ENCODE results near the gene PPARD.
"Not testable (repeated sequence)": the region's sequence is repeated elsewhere in the genome, so short reads cannot be mapped to it uniquely, and the experiment has no call there.

The PPARD gene

DNA sequence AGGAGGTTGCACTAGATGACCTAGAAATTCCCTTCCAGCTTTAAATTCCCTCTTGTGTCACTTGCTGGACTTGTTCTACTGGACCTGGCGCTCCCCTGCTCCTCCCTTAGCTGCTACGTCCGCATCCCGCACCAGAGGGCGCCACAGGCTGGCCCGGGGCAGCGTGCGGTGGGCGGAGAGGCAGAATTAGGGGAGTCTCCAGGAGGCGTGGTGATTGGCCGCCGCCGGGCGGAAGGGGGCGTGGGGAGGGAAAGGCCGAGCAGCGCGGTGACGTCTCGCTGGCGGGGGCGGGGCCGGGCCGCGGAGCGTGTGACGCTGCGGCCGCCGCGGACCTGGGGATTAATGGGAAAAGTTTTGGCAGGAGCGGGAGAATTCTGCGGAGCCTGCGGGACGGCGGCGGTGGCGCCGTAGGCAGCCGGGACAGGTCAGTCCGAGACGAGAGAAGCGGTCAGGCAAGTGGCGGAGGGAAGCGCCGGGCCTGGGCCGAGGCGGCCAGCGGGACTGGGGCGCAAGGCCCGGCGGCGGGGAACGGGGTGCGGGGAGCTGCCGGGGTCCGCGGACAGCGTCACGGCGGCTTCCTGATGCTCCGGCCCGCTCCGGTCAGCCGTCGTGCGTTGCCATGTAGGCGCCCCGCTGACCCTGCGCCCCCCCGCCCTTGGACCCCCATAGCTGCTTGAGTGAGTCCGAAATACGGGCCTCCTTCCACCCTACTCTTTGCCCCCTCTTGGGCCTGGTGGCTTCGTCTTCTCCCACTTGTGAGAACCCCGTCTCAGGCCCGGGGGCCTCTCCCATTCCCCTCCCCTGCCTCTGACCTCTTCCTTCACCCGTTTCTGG is at the start of gene PPARD:
Gene PPARD, plus strand, starts transcription at position 301 of the 834 bp plus-strand sequence. CDS start 68,530 bp downstream, outside the sequence.
- DNase-seq: peak; percentile 99

DNA sequence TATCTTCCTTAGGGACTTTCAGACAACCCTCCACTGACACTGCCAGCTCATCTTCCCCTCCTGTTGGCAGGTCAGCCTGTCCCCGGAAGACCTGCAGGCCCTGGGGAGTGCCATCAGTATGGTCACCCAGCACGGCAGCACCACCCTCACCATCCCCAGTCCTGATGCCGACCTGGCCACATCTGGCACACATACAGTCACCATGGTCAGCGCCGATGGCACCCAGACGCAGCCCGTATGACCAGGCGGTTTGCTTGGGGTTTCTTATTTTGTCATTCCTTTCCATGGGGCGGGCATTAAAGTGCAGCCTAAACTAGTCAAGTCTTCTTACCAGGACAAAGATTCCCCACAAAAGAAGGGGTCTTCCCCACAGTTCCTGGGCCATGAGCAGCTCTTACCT is 48.7 kb upstream of the PPARD start:
- DNase-seq: no peak

DNA sequence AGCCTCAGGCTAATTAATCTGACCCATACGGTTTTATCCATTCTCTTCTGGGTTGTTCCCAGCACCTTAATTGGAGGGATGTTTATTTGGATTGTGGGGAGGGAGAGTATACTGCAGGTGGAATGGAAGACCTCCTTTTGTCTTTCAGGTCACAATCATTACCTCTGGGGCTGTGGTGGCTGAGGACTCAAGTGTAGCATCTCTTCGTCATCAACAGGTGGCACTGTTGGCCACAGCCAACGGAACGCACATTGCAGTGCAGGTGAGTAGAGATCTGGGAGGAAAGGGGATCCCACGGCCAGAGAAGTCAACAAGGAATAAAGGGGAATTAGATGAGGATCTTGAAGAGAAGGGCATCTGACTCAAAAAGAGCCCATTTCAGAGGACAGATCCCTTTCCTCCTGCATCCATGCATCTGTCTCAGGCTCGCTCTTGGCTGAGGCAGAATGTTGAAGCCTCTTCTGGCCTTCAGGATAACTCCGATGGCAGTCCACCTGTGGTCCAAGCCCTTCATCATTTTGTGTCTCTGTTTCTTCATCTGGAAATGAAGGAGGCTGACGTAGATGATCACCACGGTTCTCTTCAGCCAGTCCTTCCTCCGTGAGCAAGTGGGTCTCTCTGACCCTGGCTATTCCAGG is 47.9 kb upstream of the PPARD start:
- no peak for DNase-seq

DNA sequence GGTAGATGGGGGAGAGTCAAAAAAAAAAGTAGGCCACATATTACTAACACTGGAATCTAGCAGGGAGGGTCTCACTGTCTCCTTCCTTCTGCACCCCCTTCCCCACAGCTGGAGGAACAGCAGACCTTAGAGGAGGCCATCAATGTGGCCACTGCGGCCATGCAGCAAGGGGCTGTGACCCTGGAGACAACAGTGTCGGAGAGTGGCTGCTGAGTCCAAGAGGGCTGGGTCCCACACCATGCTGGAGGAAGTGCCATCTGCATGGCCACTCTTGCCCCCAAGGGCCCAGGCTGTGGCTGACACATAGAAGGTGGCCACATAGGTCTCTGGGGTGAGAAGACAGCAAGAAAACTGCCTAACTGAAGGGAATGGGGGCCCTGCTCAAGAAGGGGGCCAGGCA is 47.3 kb upstream of the PPARD start:
- DNase-seq: no peak

DNA sequence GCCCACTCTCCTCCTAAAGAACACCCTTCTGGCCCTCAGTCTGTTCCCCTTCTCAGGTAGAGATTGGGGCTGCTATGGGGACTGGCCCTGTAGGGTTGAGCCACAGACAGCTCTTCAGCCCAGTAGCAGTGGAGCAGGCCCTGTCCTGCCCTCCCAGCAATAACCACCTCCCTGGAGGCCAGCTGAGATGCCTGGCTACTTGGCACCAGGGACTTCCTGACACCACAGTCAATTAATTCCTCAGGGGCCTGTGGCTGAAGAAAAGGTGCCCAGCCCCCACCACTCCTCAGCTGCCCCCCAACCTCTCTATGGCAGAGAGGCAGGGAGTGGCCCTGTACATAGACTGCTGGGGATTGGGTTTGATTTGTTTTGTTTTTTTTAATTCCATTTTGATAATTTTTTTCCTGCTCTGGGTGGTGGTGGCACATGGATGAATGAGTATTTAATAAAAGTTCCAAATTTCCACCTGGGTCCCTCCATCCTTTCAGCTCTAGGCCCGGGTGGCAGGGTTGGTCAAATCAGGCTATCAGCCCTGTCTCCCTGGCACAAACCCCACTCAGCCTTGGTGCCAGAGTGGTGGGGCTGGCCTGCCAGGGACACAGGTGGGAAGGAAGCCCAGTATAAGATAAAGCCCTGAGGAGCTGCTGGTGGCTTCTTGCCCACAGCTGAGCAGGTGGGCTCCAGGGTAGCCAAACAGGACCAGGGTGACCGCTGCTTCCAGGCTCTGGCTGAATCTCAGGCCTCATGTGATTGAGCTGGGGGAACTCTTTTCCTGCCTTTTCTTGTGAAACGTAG is 46.6 kb upstream of the PPARD start:
- no peak for DNase-seq

DNA sequence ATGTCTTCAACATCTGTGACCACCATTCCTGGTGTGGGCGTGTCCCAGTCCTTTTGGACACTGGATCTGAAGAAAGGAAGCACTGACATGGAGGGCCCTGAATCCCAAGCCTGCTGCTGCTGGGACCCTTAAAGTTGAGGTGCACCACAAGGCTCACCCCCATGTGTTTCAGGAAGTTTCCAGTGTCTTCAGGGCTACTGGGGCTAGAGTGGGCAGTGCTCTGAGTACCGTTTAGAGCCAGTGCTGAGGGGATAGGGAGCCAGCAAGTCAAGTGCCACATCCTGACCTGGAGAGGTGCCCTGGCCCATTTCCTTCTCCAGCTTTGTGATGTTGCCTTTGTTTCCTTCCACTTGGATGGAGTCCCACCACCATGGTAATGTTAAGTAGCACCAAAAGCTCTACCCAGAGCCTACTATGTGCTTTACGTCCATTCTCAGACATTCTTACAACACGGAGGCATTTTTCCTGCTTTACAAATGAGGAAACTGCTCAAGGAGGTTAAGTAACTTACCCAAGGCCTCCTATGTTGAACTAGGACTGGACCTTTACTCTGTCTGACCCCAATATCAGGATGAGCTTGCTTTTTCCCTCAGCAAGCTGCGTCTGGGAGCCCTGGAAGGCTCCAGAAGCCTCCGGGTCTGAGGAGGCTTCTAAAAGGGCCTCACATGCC is 45.3 kb upstream of the PPARD start:
- no peak for DNase-seq

DNA sequence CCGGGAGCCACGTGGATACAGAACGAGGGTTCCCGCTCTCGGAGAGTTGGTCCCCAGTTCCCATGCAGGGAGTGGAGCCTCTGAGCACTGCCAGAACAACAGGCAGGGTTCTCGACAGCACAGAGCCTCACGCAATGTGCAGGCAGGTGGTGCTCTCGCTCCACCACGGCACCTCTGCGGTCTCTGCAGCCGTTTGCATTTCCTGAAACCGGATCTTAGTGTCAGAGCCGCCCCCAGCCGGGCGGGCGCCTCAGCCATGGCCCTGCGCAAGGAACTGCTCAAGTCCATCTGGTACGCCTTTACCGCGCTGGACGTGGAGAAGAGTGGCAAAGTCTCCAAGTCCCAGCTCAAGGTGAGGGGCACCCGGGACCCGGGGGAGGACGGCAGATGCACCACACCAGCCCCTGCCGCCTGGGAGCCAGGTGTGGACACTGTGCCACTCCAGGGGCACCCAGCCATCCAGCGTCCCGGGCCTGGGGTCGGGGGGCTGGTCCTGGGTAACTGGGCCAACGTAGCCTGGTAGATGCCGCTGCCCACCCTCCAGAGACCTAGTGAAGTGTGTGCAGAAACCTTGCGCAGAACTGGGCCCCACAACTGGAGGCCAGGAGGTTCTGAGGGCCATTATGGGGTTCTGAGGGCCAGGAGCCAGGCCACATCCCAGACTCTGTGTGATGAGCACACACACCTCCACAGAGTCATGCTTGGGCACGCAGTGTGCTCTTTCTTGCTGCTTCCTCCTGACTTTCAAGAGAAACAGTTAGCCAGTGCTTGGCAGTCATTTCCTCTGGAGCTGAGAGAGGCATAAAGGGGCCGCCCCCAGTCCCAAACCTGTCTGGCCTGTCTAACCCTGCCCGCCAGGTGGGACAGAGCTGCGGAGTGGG is 44.5 kb upstream of the PPARD start, which contains the start of gene DEF6:
Gene DEF6, plus strand, starts transcription at position 218 of the 881 bp plus-strand sequence. Its CDS starts 39 bp downstream, at position 257.
- peak; percentile 88 for DNase-seq

DNA sequence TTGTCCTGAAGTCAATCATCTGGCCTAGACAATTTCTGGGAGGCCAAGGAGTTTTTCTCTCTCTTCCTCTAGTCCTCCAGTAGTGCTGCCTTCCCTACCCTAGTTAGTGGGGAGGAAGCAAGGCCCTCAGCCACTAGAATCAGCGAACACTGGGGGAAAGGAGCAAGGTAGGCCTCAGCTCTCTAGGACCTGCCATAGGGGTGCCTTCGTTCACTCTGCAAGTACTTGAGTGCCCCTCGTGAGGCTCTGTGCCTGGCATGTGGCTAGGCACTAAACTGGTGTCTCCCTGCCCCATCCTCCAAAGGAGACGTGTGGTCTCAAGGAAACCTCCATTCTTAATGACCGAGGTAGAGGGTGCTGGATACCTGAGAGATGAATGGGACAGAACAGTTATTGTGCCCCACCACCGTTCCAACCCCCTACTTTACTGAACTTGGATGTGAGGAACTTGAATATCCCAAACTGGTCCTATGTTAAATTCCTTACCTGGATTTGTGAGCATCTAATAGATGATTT is 43.7 kb upstream of the PPARD start:
- DNase-seq: no peak

DNA sequence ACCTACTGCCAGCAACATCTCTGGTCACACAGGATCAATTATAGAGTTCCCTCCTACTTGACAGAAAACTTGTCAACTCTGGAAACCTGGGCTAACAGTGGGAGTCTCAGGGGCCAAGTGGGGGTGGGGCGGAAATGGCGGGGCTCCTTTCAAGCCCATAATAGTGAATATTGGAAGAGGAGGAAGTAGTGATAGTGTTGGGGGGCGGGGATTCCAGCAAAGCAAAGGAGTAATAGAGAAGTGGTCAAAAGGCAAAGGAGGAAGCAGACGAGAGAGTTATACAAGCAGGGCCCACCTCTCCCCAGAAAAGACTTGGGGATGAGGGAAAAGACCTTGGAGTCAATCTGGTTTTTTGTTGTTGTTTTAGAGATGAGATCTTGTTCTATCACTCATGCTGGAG is 42.7 kb upstream of the PPARD start:
- no peak for DNase-seq

DNA sequence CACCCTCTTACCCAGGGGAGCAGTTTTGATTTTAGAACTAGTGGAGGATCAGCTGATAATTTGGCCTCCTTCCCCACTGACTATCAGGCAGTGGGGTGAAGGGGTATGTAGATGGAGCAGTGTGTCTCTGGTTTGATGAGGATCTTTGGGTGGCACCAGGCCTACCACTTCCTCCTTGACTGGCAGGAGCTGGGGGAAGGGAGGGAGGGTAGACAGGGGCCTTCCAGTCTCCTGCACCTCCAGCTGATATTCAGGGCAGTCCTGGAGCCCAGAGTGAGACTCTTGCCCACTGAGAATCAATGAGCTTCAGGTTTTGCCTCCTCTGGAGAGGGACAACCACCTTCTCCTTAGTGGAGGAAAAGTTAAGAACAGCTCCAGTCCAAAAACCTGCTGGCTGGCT is 41.5 kb upstream of the PPARD start:
- no peak for DNase-seq

DNA sequence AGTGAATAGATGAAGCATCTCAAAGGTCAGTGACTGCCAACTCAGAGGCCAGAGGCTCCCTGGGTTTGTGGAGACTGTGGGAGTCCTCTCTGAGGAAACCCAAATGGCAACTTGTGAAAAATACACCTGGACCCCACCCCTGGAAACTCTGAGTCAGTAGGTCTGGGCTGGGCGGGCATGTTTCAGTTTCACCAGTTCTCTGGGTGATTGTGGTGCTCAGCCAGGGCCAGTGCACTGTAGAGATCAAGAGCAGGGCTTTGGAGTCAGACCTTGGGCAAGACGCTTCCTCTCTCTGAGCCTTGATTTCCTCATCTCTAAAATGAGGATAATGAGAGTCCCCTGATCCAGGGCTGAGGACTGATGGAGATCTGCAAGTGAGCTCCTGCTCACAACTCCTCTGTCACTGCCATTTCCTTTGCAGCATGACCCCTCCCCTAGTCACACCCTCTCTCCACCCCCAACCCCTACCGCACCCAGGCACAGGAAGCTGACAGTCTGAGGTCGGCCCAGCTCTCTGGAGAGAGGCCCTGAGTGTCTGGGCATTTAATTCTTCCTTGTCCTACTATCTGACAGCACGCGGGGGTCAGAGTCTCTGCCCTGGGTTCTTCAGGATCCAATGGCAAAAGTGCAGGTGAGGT is 39.6 kb upstream of the PPARD start:
- no peak for DNase-seq

DNA sequence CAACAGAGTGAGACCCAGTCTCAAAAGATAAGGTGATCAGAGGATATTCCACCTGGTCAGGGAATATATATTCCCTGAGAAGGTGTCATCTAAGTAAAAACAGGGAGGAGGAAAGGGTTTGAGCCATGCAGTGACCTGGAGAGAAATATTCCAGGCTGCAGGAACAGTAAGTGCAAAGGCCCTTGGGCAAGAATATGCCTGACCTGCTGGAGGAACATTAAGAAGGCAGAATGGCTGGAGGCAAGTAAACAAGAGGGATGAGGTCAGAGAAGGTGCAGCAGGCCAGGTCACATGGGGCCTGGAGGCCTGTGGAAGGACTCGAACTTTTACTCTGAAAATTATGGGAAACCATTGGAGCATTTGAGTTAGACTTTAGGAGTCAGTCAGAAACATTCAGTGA is 38.1 kb upstream of the PPARD start:
- DNase-seq: no peak

DNA sequence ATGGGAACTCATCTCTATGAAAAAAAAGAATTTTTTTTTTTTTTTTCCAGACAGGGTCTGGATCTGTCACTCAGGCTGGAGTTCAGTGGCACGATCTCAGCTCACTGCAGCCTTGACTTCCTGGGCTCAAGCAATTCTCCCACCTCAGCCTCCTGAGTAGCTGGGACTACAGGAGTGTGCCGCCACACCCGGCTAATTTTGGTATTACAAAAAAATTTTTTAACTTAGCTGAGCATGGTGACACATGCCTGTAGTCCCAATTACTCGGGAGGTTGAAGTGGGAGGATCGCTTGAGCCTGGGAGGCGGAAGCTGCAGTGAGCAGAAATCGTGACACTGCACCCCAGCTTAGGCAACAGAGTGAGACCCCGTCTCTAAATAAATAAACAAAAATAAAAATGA is 37.2 kb upstream of the PPARD start:
- no peak for DNase-seq

DNA sequence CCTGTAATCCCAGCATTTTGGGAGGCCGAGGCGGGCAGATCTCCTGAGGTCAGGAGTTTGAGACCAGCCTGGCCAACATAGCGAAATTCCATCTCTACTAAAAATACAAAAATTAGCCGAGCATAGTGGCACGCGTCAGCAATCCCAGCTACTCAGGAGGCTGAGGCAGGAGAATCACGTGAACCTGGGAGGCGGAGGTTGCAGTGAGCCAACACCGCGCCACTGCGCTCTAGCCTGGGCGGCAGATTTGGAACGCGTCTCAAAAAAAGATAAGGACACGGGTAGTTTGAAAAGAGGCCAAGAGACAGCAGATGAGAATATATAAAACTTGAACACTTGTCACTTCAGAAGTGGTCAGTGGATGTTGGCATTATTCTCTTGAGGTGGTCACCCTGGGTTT is 35.2 kb upstream of the PPARD start:
- DNase-seq: not testable (repeated sequence)

DNA sequence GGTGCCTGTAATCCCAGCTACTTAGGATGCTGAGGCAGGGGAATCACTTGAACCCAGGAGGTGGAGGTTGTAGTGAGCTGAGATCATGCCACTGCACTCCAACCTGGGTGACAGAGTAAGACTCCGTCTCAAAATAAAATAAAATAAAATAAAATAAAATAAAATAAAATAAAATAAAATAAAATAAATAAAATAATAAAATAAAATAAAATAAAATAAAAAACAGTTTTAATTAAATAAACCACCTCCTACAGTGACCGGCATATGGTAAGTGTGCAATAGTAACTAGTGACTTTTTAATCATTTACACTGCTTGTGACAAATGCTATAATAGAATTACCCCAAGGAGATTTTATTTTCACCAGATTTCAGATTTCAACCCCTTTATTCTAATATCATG is 33.8 kb upstream of the PPARD start:
- not testable (repeated sequence) for DNase-seq

DNA sequence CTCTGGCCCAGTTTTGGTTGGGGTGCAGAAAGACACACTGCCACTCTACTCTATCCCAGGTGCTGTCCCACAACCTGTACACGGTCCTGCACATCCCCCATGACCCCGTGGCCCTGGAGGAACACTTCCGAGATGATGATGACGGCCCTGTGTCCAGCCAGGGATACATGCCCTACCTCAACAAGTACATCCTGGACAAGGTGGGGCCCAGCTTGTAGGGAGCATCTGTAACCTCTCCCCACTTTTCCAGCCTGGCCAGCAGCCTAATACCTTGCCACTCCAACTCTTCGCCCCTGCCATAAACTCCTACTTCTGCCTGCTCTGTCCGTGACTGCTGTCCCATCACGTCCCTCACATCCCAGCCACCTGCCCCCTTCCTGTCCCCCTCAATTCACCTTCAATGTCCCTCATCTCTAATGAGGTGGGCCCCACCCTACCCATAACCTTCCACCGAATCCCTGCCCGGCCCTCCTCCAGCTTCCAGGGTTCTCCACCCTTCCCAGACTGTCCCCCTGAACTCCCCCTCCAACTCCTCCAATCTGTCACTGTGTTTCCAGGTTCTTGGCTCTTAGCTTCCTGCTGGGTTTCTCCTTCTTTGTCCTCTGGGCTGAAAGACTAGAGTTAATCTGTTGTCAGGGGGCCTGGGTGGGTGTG is 32.6 kb upstream of the PPARD start:
- no peak for DNase-seq

DNA sequence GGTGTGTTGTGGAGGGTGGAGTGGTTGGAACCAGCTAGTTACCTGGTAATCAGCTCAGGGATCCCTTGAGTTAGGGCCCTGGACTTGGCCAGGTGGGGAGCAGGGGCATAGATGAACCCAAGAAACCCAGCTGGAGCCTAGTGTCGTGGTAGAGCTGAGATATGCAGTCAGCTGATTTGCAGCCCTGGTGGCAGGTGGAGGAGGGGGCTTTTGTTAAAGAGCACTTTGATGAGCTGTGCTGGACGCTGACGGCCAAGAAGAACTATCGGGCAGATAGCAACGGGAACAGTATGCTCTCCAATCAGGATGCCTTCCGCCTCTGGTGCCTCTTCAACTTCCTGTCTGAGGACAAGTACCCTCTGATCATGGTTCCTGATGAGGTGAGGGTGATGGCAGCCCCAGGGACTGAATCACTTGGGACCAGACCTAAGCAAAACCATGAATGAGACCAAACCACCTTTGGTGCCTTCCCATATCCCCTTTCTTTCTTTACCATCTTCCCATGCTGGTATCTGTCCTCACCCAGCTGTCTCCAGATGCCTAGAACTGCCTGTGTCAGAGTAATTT is 32.0 kb upstream of the PPARD start:
- DNase-seq: no peak

DNA sequence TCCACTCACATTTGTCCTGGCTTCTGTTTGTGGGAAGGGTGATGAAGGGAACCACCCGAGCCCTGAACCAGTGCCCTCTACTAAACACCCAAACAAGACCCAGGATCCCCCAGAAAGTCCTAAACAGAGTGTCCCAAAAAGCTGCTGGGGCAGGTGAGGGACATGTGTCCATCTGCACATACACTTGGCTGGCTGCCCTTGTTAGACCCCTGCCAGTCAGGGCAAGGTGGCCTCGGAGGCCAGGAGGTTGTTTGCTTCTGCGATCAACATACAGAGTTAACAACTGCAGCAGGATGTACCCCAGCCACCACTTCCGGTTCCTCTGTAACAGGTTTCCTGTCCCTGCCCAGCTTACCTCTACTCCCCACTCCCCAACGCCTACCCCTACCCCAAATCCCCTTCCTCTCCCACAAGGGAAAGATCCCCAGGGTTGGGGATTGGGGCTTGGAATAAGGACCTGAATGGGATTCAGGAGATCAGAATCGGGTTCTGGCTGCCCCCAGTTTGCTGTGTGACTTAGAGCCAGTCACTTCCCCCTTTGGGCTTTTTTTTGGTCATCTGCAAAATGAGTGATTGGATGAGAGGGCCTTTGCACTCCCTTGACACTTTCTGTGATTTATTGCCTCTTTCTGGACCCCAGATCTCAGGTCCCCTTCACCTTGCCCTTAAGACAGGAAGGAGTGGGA is 30.8 kb upstream of the PPARD start:
- no peak for DNase-seq

DNA sequence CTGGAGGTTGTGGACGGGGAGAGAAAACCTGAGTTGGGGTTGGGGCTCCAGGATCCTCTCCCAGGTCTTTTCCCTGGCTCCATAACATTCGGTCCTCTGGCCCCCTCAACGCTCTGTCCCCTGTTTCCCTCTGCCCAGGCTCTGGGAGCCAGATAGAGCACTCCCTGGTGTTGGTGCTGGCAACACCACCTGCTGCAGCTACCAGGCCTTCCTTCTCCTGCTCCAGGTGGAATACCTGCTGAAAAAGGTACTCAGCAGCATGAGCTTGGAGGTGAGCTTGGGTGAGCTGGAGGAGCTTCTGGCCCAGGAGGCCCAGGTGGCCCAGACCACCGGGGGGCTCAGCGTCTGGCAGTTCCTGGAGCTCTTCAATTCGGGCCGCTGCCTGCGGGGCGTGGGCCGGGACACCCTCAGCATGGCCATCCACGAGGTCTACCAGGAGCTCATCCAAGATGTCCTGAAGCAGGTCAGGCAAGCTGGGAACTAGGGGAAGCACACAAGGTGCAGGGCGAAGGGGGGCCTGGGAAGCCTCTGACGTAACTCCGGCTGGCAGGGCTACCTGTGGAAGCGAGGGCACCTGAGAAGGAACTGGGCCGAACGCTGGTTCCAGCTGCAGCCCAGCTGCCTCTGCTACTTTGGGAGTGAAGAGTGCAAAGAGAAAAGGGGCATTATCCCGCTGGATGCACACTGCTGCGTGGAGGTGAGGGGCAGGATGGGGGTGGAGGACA is 30.1 kb upstream of the PPARD start:
- no peak for DNase-seq
